HFF-Myc (cell line): ENCODE results near the gene SPRED2.

Experiments used
- DNase-seq: peaks from one replicate; pipeline ENCODE4 v3.0.0-alpha.2; 2011; ENCODE audit warnings: low read depth; ENCODE audit errors: extremely low read depth
- H3K4me3 ChIP-seq: replicated peaks from 2 replicates; pipeline ENCODE4 v1.5.1; 2011; ENCODE audit warnings: low read depth, mild to moderate bottlenecking, control low read depth, low read length
- CTCF ChIP-seq: IDR thresholded peaks from 2 replicates; pipeline ENCODE4 v1.5.1; 2012; ENCODE audit warnings: mild to moderate bottlenecking, low read depth, low read length, control low read depth; ENCODE audit errors: missing control alignments

Gene SPRED2

GRCh38 chr2:65415091-65415490 is 17.3 kb downstream of the SPRED2 start:
- no peak for TF ChIP-seq CTCF
- no peak for DNase-seq
- no peak overlapping the region for H3K4me3 ChIP-seq

GRCh38 chr2:65413610-65414009 is 18.8 kb downstream of the SPRED2 start:
- H3K4me3 ChIP-seq = no peak overlapping the region
- TF ChIP-seq CTCF = no peak
- no peak for DNase-seq

- TF ChIP-seq CTCF = no peak
- no peak for DNase-seq
These were observed 19.3 kb downstream of the SPRED2 start for GRCh38 chr2:65413106-65413505.

GRCh38 chr2:65411056-65411795 is 21.2 kb downstream of the SPRED2 start:
- no peak for TF ChIP-seq CTCF
- H3K4me3 ChIP-seq = no peak overlapping the region
- no peak for DNase-seq

More at GRCh38 chr2:65413106-65413505, 19.3 kb downstream of the SPRED2 start:
- H3K4me3 ChIP-seq = no peak overlapping the region

GRCh38 chr2:65409045-65409444 is 23.4 kb downstream of the SPRED2 start:
- no peak for DNase-seq
- H3K4me3 ChIP-seq = no peak overlapping the region
- TF ChIP-seq CTCF = no peak

- no peak overlapping the region for H3K4me3 ChIP-seq
- TF ChIP-seq CTCF = no peak
- no peak for DNase-seq
These were observed 25.2 kb downstream of the SPRED2 start for GRCh38 chr2:65407240-65407639.
